Stimulated activated CD4-positive, alpha-beta T cell treated with anti-CD3 and anti-CD28 coated beads, Interleukin-15, amount 100 ng/mL, for 24 hours (primary cell): ENCODE data around the gene SLC38A1.
"Not testable (repeated sequence)": the region's sequence is repeated elsewhere in the genome, so short reads cannot be mapped to it uniquely, and the experiment has no call there.

Experiments
- DNase-seq: peaks from one replicate; pipeline ENCODE4 v3.0.0-alpha.2; 2020

The SLC38A1 gene

GRCh38 chr12:46268583-46269428 is at the start of gene SLC38A1:
TSS of gene SLC38A1 (minus strand) at chr12:46269043. CDS start at chr12:46239800, 29,243 bp downstream.
- DNase-seq = peak; percentile 87

GRCh38 chr12:46318037-46318436 is 49.2 kb upstream of the SLC38A1 start:
- no peak for DNase-seq

GRCh38 chr12:46304070-46304469 is 35.2 kb upstream of the SLC38A1 start:
- no peak for DNase-seq

- DNase-seq = peak; percentile 48
Measured at GRCh38 chr12:46303039-46303666, 34.3 kb upstream of the SLC38A1 start.

- no peak for DNase-seq
Measured at GRCh38 chr12:46300910-46301309, 32.1 kb upstream of the SLC38A1 start.

- DNase-seq = no peak
Measured at GRCh38 chr12:46299851-46300250, 31.0 kb upstream of the SLC38A1 start.

GRCh38 chr12:46298261-46298660 is 29.4 kb upstream of the SLC38A1 start:
- no peak for DNase-seq

- no peak for DNase-seq
Measured at GRCh38 chr12:46296822-46297221, 28.0 kb upstream of the SLC38A1 start.

- DNase-seq = no peak
Measured at GRCh38 chr12:46292754-46293402, 24.0 kb upstream of the SLC38A1 start.

GRCh38 chr12:46291953-46292352 is 23.1 kb upstream of the SLC38A1 start:
- not testable (repeated sequence) for DNase-seq

- DNase-seq = not testable (repeated sequence)
Measured at GRCh38 chr12:46285177-46285576, 16.3 kb upstream of the SLC38A1 start.

GRCh38 chr12:46282829-46283228 is 14.0 kb upstream of the SLC38A1 start:
- no peak for DNase-seq

- DNase-seq = no peak
Measured at GRCh38 chr12:46276756-46277155, 7.9 kb upstream of the SLC38A1 start.

GRCh38 chr12:46271863-46272262 is 3.0 kb upstream of the SLC38A1 start:
- no peak for DNase-seq

GRCh38 chr12:46269429-46270241 is 792 bp upstream of the SLC38A1 start:
- peak; percentile 85 for DNase-seq

- peak; percentile 57 for DNase-seq
Measured at GRCh38 chr12:46267825-46268582, 839 bp downstream of the SLC38A1 start.

GRCh38 chr12:46267575-46267824 is 1.3 kb downstream of the SLC38A1 start:
- DNase-seq = no peak

- DNase-seq = peak; percentile 66
Measured at GRCh38 chr12:46266869-46267574, 1.8 kb downstream of the SLC38A1 start.

GRCh38 chr12:46266382-46266791 is 2.5 kb downstream of the SLC38A1 start:
- peak; percentile 56 for DNase-seq

- DNase-seq = peak; percentile 55
Measured at GRCh38 chr12:46265734-46266133, 3.1 kb downstream of the SLC38A1 start.

- DNase-seq = no peak
Measured at GRCh38 chr12:46265102-46265501, 3.7 kb downstream of the SLC38A1 start.

- DNase-seq = no peak
Measured at GRCh38 chr12:46264057-46264456, 4.8 kb downstream of the SLC38A1 start.
